Effector memory CD4-positive, alpha-beta T cell (primary cell): ENCODE results near the gene MRTFB.

Experiments used
- DNase-seq, 3 donors: peaks; one replicate each; pipeline ENCODE4 v3.0.0-alpha.2; 2020
- H3K27ac ChIP-seq: 2 replicates; pipeline ENCODE4 v1.7.0; 2013; ENCODE audit warnings: mild to moderate bottlenecking, low read length, moderate library complexity; ENCODE audit not compliant: insufficient read depth, poor library complexity, severe bottlenecking
- H3K27me3 ChIP-seq: replicated peaks from 2 replicates; pipeline ENCODE4 v1.7.0; 2013; ENCODE audit warnings: mild to moderate bottlenecking, low read length; ENCODE audit not compliant: insufficient read depth, control insufficient read depth, poor library complexity, severe bottlenecking
- H3K36me3 ChIP-seq: 2 replicates; pipeline ENCODE4 v1.7.0; 2013; ENCODE audit warnings: mild to moderate bottlenecking, low read length, moderate library complexity; ENCODE audit not compliant: control insufficient read depth, insufficient read depth
- H3K4me1 ChIP-seq: 2 replicates; pipeline ENCODE4 v1.7.0; 2013; ENCODE audit warnings: low read length, mild to moderate bottlenecking; ENCODE audit not compliant: control insufficient read depth, insufficient read depth, poor library complexity, severe bottlenecking
- H3K4me3 ChIP-seq: 2 replicates; pipeline ENCODE4 v1.7.0; 2013; ENCODE audit warnings: low read length, low read depth, mild to moderate bottlenecking; ENCODE audit not compliant: insufficient read depth, poor library complexity, severe bottlenecking
- H3K9me3 ChIP-seq: 2 replicates; pipeline ENCODE4 v1.7.0; 2013; ENCODE audit warnings: mild to moderate bottlenecking, low read length, moderate library complexity; ENCODE audit not compliant: control insufficient read depth

MRTFB gene

GRCh38 chr16:14309001-14309886, 238.1 kb downstream of the MRTFB start:
- no peaks in the 10 kb centered on the region for H3K27me3 ChIP-seq
- peak overlapping the region; percentile 30 for H3K4me3 ChIP-seq
- H3K4me1 ChIP-seq: no peaks in the 10 kb centered on the region
- H3K9me3 ChIP-seq: no peaks in the 10 kb centered on the region
- peak overlapping the region; percentile 5 for H3K27ac ChIP-seq
- no peaks in the 10 kb centered on the region for H3K36me3 ChIP-seq
- DNase-seq: no peak

- no peak for DNase-seq
- no peak overlapping the region for H3K27ac ChIP-seq
- H3K36me3 ChIP-seq: no peaks in the 10 kb centered on the region
- no peaks in the 10 kb centered on the region for H3K9me3 ChIP-seq
- H3K4me1 ChIP-seq: no peaks in the 10 kb centered on the region
- no peak overlapping the region for H3K4me3 ChIP-seq
- H3K27me3 ChIP-seq: no peaks in the 10 kb centered on the region
Measured at GRCh38 chr16:14309906-14310305, 238.8 kb downstream of the MRTFB start.

GRCh38 chr16:14310519-14310991, 239.4 kb downstream of the MRTFB start:
- DNase-seq: no peak
- H3K36me3 ChIP-seq: no peaks in the 10 kb centered on the region
- no peak overlapping the region for H3K4me3 ChIP-seq
- H3K9me3 ChIP-seq: no peaks in the 10 kb centered on the region
- no peak overlapping the region for H3K27ac ChIP-seq
- no peaks in the 10 kb centered on the region for H3K27me3 ChIP-seq
- no peaks in the 10 kb centered on the region for H3K4me1 ChIP-seq

- Histone ChIP-seq H3K27ac (no peak overlapping the region), H3K9me3 (no peaks in the 10 kb centered on the region), H3K4me3 (no peak overlapping the region), H3K4me1 (no peaks in the 10 kb centered on the region), H3K36me3 (no peaks in the 10 kb centered on the region), H3K27me3 (no peaks in the 10 kb centered on the region)
- DNase-seq: no peak
Measured at GRCh38 chr16:14314116-14314515, 243.0 kb downstream of the MRTFB start.

- no peaks in the 10 kb centered on the region for H3K4me1 ChIP-seq
- no peaks in the 10 kb centered on the region for H3K9me3 ChIP-seq
- H3K27ac ChIP-seq: no peak overlapping the region
- DNase-seq: no peak
- no peaks in the 10 kb centered on the region for H3K27me3 ChIP-seq
- H3K4me3 ChIP-seq: no peak overlapping the region
- H3K36me3 ChIP-seq: no peaks in the 10 kb centered on the region
Measured at GRCh38 chr16:14315683-14316320, 244.7 kb downstream of the MRTFB start.
